ENCODE measurements around the gene PITPNC1.

DNA sequence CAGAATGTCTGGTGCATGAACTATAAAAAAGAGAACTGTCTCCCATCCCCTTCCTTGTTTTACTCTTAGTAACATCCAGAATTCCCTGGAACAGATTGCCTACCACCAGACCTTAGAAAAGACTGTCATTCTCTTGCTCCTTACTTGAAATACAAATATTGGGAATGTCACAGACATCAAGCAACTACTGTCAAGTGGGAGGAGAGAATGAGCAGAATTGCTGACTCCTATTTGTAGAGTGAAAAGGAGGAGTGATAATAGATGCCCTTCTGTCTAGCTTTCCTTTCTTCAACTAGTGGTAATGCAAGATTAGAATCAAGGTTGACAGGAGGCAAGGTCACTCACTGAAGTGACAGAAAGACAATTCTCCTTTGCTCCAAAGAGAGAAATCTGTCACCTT is 316.7 kb downstream of the PITPNC1 start:
- TF ChIP-seq CTCF (conservative IDR thresholded peaks at IDR 0.05 in 1 of 2, IDR thresholded peaks at IDR 0.05 in 1 of 2; ENCODE audit: low read depth in 1 of 2, low read length in 2 of 2) = no peak
- no peak for TF ChIP-seq EZH2 (IDR thresholded peaks at IDR 0.05; ENCODE audit: low read length, missing control alignments)

All from fibroblast of lung (primary cell).